Stimulated activated CD8-positive, alpha-beta memory T cell treated with anti-CD3 and anti-CD28 coated beads, Interleukin-2, amount 100 ng/mL, for 1 hour (primary cell): ENCODE measurements around the gene HPX.

Experiments used
- DNase-seq, 2 donors: peaks; one replicate each; pipeline ENCODE4 v3.0.0-alpha.2; 2020; ENCODE audit warnings: low read depth in 2 of 2

Gene HPX

DNA sequence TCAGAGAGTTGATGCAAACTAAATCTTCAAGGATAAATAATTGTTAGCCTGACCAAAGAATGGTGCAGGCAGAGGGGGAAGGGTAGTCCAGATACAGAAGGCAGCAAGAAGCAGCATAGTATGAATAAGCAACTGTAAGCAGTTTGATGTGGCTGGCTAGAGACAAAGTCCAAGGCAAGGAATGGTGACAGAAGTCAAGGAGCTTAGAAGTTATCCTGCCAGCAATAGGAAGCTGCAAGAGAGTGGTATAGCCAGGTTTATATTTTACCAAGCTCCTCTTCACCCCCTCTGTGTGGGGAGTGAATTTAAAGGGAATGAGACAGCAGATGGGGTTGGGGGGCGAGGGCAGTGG lies 18.3 kb upstream of the HPX start:
- DNase-seq: no peak

DNA sequence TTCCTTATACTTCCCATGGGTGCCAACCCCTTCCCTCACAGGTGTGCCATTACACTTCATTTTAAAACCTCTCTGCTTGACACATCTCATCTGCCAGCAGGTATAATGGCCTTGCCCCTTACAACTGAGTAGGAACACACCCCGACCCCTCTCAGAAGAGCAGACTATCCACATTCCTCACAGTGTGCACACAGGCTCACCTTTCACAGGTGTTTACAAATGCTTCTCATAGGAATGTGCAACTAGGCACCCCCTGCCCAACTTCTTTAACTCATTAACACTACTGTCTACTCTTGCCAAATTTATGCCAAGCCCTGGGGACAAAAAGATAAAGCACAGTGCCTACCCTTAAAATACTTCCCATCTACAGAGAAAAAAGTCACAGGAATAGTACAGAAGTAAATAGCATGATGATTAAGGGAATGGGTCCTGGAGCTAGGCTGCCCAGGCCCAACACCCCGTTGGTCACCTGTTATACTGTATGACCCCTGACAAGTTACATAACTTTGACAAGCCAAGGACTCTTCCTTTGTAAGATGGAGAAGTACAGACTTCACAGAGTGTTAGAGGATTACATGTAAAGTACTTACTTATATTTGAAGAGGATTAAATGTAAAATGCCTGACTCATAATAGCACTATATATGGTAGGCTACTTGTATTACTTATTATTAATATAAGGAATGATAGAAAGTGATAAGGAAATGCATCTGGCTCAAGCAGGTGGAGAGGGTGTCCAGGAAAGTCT lies 17.7 kb upstream of the HPX start:
- DNase-seq: no peak

DNA sequence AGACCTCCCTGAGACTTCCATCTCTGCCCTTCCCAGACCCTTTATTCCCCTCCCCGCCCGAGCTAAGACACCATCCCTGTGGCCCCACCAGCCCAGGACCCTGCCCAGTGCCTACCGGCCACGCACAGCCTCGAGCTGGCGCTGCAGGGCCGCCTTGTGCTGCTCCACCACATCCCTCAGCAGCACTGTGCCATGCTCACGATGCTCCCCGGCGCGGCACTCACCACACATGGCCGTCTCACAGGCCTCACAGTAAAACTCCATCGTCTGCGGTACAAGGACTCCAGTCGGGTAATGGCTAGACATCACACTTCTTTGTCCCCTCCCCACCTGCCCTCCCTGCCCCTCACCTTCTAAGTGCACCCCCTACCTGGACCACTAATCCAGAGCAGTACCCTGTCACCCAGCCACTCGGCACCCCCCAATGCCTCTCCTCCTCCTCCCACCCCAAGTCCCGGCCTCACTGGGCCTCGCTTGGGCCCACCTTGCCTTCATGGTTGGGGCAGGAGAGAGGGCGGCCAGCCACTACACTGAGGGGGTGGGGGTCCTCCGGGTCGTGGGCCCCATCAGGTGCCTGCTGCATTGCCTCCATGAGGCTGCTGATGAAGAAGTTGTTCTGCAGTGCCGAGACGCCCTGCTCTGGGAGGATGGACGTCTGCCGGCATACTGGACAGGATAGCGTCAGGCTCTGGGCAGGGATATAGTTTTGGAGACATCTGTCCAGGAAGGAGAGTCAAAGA lies 17.0 kb upstream of the HPX start:
- no peak for DNase-seq

DNA sequence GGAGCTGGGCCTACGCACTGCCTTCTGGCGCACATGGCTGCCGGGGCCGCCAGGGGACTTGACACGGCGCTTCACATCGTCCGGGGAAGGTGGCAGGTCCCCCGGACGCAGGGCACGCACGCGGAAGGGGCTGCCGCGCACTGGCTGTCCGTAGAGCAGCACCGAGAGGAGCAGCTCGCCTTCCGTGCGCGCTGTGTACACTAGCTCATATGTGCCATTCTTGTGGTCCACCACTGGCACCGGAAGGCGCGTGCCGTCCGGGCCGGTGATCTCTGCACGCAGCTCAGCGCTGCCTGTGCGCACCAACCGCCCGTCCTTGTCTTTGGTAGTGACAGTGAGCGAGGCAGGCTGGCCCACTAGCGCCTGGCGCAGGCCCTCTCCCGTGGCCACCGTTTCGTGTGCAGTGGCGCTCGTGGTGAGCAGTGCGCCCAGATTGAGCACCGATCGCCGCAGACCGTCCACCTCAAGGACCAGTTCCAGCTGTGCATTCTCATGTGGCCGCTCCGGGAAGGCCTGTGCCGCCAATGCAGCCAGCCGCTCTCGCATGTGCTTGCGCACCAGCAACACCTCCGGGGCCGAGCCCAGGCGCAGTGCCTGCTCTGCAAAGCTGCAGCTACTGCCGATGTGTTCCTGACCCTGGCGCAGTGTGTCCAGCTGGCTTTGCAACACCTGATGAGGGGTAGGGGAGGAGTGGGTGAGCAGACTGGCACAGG lies 15.7 kb upstream of the HPX start:
- DNase-seq: no peak

- no peak for DNase-seq
Observed at GRCh38 chr11:6455070-6455469, 14.3 kb upstream of the HPX start.

- DNase-seq: no peak
Observed at GRCh38 chr11:6453152-6453551, 12.4 kb upstream of the HPX start.

DNA sequence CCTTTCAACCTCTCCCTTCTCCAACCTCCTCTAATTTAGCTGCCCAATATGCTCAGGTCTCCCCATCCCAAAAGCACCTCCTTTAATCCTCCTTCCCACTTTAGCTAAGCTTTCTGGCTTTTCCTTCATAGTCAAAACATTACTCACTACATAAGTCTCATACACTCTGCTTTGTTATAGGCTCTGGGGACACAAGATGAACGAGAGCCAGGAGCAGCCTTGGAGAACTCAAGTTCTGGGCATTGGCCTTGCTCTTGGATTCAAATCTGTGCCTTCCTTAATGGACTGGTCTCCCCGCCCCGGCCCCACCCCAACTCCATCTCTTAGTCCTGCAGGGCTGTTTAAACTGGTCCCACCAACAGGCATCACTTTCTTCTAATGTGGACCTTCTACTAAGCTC lies 11.4 kb upstream of the HPX start:
- no peak for DNase-seq

DNA sequence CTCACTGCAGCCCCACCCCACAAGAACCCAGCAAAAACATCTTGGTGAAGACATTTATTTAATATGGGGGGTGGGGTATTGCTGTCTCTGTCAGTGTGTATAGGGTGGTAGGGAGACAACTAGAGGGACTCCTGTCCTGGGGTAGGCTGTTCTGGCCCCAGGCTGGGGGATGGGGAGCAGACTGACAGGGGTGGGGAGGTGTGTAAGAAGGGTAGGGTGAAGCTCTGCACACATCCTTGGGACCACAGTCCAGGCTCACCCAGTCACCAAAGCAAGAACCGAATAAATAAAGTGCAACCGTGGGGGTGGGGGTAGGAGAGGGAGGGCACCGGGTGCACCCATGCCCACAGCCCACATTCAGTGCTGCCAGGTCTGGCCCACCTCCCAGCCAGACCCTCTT lies 7.8 kb upstream of the HPX start:
- DNase-seq: no peak

DNA sequence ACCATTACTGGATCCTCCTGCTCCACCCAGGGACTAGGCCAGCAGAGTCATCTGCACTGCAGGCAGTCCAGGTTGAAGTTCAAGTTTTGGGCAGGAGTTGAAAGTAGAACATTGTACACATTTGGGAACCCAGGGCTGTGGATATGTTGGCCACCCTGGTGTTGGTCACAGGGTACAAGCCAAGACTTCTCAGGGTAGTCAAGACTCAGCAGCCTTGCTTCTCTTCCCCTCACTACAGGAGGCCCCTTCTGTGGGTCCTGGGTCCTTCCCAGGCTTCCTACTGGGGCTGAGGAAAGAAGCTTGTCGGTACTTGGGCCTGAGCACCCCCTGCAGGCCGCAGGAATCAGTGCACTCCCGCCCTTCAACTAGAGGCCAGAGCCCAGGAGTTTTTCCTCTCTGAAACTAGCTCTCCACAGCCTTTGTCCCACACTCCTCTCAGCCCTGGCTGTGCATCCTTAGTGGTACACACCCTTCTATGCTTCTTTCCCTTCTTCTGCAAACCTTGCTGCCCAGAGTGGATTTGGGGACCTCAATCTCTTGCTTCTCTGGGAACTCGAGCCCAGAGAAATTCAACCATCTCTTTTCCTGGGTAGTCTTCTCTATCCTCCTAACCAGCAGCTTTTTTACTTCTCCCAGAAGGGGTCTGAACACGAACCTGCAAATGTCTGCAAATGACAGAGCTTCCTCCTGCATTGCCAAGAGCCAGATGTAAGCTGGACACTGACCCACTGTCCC lies 2.6 kb upstream of the HPX start:
- DNase-seq: peak; percentile 10 to 30

DNA sequence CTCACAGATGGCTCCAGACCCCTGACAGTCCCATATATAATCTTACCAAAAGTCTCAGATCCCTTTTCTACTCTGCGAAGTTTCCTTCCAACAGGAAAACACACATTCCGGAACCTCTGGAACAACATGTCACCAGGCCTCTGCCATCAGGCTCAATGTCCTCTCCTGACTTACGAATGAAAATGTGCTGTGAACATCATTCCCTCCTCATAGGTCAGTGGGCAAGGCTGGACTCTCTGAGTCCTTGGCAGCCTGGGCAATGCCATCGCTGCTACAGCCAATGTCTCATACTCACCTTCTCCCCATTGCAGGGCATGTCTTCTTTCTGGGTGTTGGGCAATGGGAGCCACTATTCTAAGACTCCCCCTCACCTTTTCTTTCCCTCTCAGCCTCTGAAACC lies 1.7 kb upstream of the HPX start:
- no peak for DNase-seq

DNA sequence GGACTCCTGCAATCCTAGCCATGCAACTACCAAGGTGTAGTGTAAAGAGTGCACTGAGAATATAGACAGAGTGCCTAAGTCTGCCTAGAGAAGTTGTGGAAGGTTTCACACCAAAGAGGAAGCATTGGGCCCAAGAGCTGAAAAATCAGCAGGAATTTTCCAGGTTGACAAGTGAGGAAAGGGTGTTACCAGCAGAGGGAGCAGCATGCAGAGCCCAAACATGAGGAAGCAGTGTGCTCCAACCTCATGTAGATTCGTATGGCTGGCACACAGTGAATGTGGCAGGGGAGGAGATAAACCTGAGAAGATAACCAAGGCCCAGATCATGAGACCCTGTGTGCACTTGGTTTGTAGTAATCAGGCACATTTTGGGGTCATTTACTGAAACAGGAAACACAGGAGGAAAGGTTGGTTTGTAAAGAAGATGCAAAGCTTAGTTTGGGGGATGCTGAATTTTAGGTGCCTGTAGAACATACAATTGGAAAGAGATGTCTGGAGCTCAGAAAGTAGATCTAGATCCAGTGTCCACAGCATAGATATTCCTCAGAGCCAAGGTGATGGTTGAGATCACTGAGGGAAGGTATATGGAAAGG lies 1.7 kb downstream of the HPX start:
- DNase-seq: no peak

DNA sequence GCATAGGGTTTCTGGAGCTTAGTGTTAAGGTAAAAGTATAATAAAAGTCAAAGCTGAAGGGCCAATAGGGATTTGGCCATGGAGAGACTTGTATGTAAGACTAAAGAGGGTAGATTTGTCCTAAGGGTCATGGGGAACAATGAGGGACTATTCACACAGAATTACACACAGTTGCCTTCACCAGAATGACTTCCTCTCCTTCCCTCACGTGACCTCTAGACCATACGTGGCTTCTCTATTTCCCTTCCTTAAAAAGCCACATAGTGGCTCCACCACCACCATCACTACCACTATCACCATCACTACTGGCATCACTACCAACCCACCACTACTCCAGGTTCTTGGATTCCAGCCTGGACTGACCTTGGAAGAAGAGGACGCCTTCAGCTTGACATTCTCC lies 2.8 kb downstream of the HPX start:
- no peak for DNase-seq

- DNase-seq: no peak
Observed at GRCh38 chr11:6437423-6437822, 3.4 kb downstream of the HPX start.

DNA sequence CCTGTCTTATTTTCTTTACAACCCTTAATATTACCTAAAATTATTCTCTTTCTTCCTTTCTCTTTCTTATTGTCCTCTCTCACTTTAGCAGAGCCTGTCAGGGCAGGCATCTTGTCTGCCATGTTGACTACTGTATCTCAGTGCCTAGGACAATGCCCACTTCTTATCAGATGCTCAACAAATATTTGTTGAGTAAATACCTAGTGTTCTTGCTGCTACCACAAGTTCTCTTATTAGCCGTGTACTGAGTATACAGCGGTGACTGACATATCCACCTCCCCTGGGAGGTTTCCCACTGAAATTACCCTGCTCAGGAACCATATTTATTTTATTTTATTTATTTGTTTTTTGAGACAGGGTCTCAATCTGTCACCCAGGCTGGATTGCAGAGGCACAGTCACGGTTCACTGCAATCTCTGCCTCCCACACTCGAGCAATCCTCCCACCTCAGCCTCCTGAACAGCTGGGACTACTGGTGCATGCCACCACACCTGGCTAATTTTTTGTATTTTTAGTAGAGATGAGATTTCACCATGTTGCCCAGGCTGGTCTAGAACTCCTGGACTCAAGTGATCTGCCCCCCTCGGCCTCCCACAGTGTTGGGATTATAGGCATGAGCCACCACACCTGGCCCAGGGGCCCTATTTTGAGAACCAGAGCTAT lies 6.7 kb downstream of the HPX start:
- DNase-seq: no peak

GRCh38 chr11:6431861-6432260 lies 8.9 kb downstream of the HPX start:
- DNase-seq: no peak

DNA sequence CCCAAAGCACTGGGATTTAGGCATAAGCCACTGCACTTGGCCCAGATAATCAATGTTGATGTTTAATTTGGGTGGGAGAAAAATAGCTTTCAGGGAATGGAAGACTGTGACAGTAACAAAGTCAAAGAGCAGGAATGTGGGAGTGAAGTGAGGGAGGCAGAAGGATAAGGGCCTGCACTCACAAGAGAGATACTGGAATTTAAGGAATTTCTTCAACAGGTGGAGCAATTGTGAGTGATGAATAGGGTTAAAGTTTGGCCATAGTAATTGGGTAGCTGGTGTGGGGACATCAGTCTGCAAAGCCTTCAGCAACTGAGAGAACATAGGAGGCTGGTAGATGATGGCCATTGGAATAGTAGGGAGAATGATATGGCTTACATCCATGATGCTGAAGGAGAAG lies 13.3 kb downstream of the HPX start:
- DNase-seq: no peak

- no peak for DNase-seq
Observed at GRCh38 chr11:6420677-6421076, 20.1 kb downstream of the HPX start.

- peak; percentile 53 for DNase-seq
Observed at GRCh38 chr11:6419009-6419631, 21.7 kb downstream of the HPX start, which contains the start of gene APBB1. Gene APBB1 (minus strand): TSS chr11:6419094. CDS start chr11:6411347, 7,747 bp downstream.

GRCh38 chr11:6418557-6419008 lies 22.2 kb downstream of the HPX start:
- no peak for DNase-seq

DNA sequence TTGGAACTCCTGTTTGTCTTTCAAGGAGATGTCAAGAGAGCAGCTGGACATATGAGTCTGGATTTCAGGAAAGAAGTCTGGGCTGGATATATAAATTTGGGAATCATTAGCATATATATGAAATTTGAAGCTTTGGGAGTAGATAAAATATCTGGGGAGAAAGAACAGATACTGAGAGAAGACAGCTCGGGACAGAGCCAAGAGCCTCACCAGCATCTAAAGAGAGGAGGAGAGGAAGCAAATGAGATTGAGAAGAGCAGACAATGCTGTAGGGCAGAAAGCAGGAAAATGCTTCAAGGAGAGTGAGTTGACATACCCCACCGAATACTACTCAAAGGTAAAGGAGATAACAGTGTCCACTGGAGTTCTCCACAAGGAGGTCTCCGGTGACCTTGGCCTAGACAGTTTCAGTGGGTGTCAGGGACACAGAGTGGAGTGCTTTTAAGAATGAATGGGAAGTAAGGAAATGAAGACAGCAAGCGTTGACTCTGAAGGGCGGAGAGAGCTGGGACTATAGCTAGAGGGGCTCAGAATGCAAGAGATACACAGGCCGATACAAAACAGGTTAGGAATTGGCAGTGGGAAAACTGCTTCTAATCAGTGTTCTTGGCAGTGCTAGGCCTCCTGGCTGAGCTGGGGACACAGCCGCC lies 22.8 kb downstream of the HPX start:
- no peak for DNase-seq
